Measurements from ENCODE around the gene SLCO3A1.

Gene SLCO3A1

DNA sequence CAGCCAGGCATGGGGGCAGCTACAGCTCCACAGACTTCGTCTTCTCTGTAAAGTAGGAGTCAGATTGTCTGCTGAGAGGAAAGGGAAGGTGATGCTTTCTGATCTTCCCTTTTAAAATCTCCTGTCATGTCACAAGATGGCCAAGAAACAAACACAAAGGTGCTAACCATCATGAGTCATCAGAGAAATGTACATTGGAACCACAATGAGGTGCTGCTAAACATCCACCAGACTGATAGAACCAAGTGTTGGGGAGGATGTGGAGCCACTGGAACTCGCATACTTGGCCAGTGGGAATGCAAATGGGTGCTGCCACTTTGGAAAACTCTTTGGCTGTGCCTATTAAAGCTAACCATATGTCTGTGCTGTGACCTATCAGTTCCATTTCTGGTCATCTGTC, 268.8 kb downstream of the SLCO3A1 start:
- no peak for DNase-seq (ENCODE audit: low read depth in 3 of 3)

DNA sequence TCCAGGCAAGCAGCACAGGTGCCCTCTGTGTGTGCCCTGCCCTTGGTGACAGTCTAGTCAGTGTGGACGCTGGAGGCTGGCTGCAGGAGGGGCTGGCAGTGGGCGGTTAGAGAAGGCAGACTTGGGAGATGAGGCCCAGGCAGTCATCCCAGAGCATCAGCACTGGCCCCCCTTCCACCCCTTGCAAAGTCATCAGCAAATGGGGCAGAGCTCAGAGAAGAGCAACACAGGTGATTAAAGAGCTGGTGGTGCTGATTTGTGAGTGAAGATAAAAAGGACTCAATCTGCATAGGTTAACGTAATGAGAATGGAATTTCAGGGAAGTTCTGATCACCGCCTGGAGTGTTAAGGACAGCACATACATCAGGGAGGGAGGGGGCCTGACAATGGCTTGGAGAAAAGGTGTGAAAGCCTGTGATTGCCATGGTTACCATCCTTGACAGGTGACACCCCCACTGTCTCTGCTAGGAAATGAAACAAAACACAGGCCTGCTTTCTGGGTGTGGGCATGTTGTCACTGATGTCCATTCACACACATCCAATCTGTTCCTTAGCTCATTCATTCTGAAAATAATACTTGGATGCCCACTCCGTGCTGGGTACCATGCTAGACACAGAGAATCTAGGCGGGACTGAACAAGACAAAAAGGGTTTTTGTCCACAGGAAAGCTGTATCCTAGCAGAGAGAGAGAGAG, 270.6 kb downstream of the SLCO3A1 start:
- no peak for DNase-seq (ENCODE audit: low read depth in 3 of 3)

DNA sequence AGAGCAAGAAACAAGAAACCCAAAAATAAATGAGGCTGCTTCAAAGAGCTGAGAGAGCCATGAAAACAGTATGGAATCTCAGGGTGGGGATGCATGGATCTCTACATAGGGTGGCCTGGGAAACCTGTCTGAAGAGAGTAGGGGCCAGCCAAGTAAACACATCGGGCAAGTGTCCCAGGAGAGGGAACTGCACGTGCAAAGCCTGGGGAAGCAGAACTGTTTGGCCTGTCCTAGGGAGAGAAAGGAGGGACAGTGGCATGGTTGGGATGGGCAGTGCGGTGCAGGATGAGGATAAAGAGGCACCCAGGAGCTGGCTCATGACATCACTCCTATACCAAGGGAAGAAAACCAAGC, 271.1 kb downstream of the SLCO3A1 start:
- DNase-seq (ENCODE audit: low read depth in 3 of 3): no peak

DNA sequence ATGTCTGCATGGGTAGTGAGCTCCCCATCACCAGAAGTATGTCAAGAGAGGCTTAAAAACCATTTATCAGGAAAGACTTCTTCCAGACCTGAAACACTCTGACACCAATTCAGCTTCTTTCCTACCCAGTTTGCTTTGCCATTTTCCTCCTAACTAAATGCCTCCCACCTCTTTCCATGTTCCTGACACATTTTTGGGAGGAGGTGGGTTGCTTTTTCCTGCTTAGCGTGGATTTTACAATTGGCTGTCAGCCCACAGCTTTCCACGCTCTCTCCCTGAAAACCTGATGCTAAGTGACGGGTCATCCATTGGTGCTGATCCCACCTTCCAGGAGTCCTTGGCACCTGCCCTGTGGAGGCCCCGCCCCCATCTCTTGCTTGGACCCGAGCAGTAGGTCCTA, 275.3 kb downstream of the SLCO3A1 start:
- DNase-seq (ENCODE audit: low read depth in 3 of 3): no peak

DNA sequence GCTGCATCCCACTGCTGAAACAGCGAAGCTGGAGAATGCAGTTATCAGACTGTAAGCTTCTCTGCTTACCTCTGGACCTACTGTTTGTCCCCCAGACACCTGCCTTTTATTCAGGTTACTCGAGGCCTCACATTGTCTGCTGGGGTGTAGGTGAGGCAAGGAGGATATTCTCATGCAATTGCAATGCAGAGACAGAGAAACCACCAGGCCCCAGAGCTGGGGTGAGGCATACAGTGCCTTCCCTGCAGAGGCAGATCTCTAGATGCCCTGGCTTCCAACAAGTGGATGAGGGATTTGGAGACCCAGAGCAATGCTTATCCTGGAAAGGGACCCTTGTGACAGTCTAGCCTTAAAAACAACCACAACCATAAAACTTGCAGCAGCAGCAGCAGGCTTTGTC, 276.7 kb downstream of the SLCO3A1 start:
- DNase-seq (ENCODE audit: low read depth in 3 of 3): no peak

DNA sequence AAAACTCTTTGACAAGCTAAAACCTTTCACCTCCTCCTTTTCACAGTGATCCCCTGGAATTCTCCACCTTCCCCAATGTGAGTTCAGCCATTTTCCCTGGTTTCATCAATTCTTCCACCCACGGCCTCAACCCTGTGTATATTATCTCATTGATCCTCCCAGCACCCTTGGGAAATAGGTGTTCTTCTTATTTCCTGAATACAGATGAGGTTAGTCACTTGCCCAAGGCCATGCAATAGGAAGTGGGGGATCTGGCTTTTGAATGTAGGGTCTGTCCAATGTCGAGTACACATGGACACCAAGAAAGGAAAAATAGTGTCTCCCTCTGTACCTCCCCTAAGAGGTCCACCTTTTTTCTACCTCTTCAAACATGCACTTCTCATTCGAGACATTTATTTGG, 277.4 kb downstream of the SLCO3A1 start:
- no peak for DNase-seq (ENCODE audit: low read depth in 3 of 3)

DNA sequence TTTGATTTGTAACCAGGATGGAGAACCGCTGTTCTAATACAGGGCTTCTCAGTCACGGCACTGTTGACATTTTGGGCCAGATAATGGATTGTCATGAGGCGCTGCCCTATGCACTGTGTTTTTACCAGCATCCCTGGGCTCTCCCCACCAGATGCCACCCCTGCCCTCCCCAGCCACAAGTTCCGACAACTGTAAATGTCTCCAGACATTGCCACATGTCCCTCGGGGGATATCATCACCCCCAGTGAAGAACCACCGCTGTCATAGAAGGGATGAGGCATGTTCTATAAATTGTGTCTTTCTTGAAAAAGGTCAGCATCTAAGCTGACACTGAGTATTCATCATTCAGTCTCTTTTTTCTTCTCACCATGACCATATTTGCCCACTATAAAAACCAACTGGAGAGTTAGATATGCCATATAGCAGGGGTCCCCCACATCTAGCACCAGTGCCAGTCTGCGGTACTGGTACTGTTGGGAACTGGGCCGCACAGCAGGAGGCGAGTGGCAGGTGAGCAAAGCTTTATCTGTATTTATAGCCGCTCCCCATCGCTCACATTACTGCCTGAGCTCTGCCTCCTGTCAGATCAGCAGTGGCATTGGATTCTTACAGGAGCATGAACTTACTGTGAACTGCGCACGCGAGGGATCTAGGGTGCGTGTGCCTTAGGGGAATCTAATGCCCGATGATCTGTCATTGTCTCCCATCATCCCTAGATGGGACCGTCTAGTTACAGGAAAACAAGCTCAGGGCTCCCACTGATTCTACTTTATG, 279.7 kb downstream of the SLCO3A1 start:
- no peak for DNase-seq (ENCODE audit: low read depth in 3 of 3)

DNA sequence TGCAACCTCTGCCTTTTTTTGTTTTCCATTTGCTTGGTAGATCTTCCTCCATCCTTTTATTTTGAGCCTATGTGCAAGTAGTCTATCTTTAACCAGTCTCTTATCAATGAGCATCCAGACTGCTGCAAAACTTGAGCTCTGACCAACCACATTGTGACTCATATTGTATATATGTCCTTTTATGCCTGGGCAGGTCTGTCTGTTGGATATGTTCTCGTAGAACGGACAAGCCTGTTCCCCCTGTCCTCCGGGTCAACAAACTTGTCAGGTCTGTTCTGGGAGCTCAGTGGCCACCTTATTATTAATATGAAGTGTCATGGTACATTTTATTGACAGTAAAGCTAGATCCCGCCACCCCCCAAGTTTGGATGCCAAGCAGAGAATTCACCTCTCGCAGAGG, 287.3 kb downstream of the SLCO3A1 start:
- no peak for DNase-seq (ENCODE audit: low read depth in 3 of 3)

DNA sequence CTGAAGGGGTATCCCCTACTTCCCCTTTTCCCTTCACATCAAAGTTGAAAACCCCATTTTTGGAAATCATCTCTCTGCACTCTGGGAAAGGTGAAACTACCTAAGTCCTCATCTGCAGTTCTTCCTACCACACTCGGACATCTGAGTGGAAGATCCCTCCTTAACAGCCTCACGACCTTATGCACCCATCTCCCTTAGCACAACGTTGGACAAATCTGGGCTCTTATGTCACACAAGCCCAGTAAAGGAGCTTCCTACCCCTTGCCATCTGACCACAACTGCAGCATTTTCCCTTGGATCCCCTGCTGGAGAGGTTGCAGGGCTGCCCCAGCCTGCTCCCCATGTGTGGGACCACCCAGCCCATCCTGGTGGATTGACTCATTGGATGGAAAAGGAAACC, 288.1 kb downstream of the SLCO3A1 start:
- no peak for DNase-seq (ENCODE audit: low read depth in 3 of 3)

DNA sequence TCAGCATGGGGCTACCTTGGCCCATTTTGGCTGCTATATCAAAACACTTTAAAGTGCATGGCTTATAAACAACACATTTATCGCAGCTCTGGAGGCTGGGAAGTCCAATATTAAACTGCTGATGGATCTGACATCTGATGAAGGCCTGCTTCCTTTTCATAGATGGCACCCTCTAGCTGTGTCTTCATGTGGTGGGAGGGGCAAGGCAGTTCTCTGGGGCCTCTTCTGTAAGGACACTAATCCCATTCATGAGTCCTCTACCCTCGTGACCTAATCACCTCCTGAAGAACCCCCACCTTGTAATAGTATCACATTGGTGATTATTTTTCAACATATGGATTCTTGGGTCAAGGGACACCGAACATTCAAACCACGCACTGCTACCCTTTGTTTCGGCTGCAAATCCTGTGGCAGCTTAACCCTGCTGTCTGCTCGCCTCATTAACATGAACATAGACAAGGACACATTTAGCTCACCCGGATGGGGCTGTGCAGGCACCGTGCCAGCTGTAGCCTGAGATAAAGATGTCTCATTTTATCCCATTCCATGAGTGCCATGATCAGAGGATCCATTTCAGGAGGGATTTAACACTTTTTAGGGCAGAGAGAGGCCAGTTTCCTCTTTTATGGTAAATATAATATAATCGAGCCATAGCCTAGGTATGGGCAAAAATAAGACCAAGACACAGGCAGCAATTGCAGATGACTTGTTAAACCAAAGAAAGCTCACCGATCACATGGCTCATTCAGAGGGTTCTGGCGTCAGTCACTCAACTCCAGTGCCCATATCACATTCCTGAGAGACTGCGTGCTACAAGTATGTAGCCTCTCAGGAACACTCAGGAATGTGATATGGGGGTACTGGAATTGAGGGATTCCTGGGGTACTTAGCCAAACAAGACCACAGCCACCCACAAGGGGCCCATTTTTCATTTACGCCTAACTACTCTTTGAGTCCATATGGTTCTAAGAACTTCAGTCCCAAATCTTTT, 289.0 kb downstream of the SLCO3A1 start:
- no peak for DNase-seq (ENCODE audit: low read depth in 3 of 3)

DNA sequence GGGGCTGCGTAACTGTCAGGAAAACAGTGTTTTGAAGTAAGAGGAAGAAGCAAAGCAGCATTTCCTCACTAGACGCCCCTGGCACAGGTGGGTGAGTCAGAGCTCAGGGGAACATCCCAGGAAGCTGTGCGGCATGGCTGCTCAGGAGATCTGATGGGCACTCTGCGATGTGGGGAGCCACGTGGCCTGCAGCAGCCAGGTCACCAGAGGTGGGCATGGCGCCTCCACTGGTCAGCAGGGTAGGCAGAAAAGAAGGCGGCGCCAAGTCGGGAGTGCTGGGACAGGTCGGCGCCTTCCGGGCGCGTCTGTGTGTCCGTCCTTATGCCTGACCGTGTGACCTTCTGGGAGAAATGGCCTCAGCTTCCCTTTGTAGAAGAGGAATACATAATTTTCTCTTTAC, 290.3 kb downstream of the SLCO3A1 start:
- no peak for DNase-seq (ENCODE audit: low read depth in 3 of 3)

DNA sequence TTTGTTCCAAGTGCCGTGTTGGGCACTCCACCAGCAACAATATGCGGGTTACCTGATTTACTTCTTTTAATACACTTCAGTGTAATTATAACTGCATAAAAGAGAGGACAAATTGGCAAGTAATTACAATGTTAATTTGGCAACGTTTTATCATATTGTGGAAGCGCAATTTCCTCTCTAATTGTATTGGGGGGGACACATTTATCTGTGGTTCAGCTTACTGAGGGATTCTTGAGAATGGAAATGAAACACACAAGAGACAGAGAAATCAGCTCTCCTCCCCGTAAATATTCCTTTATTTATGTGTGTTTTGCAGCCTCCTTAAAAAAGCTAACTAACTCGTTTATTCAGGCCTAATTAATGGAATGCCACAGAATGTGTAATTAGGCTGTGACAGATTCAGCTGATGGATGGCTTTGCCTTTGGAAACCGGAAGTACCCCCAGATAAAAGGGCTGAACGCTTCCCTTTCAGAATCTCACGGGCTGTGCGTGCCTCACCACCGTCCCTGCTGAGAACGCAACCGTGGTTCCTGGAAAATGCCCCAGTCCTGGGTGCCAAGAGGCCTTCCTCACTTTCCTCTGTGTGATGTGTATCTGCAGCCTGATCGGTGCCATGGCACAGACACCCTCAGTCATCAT, 293.1 kb downstream of the SLCO3A1 start:
- no peak for DNase-seq (ENCODE audit: low read depth in 3 of 3)

DNA sequence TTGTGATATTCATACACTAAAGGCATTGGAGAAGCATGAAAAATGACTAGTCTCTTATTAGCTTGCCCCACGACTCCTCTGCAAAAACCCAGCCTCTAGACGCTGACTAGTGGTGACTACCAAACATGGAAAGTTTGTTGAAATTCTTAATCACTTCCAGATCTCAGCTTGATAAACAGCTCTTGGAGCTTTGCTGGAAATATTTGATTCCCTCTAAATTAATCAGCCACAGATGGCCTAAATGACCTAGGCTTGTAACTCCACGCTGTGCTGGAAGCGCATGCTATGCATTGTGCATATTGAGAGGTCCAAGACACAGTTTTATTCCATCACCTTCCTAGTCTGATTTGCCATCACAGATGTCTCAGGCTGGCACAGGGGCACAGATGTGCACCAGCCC, 295.5 kb downstream of the SLCO3A1 start:
- no peak for DNase-seq (ENCODE audit: low read depth in 3 of 3)

DNA sequence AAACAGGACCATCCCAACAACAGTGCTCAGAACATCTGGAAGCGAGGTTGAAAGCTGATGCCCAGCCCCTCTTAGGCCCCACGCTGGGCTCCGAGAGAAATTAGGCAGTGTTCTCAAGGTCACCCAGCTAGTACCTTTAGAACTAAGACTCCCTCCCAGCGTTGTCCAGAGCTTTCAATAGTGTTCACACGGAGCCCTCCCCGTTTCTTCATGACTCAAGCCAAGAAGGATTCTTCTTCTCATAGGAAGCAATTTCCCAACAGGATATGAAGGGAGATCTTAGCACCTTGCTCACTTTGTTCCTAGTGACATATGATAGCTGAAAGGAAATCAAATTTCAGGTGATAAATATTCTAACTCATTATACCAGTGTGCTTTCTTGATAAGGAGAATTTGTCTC, 296.0 kb downstream of the SLCO3A1 start:
- no peak for DNase-seq (ENCODE audit: low read depth in 3 of 3)

DNA sequence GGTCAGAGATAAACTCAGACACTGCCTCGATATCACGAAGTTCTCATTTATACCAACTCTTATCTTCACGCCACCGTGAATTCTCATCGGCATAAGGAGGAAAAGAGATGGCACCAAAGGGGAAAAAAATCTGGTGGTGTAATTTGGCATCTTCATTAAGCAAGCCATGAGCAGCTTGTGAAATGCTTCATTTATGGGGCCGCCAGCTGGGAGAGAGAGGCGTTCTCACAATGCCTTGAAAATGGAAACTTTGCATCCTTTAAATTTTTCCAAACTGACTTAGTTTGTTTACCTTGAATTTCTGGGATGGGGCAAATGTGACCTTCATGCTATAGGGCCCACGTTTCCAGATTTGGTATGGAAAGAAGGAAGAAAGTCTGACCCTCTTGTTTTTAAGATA, 297.7 kb downstream of the SLCO3A1 start:
- DNase-seq (ENCODE audit: low read depth in 3 of 3): no peak

DNA sequence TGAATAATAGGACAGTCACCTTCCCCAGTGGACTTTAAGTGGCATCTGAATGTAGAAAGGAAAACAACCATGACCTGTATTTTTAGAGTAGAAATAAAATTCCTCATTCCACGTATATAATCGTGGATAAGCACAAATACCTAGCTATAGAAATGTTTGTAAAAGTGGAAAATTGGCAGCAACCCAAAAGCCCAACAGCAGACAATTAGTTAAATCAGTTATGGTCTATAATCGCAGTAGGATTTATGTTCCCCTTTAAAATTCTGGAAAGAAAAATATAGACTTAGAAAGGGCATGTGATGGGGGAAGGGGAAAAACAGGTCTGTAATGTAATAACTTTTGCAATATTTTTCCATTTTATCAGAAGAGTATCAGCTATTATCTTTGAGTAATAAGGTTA, 298.2 kb downstream of the SLCO3A1 start:
- no peak for DNase-seq (ENCODE audit: low read depth in 3 of 3)

DNA sequence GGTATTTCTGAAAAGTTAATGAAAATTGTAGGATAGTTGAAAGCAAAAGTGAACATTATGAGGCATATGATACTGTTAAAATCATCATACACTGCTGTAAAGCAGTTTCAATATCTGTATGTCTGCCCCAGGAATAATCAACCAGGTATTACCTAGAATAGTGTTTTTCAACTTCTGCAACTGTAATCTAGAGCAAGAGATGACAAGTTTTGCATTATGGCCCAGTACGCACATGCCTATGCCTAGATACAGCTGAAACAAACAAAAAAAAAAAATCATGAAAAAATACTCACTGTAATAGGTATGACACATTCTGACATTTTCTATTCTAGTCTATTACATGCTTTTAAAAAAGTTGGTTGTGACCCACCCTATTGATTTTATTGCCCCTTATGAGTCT, 299.5 kb downstream of the SLCO3A1 start:
- no peak for DNase-seq (ENCODE audit: low read depth in 3 of 3)

DNA sequence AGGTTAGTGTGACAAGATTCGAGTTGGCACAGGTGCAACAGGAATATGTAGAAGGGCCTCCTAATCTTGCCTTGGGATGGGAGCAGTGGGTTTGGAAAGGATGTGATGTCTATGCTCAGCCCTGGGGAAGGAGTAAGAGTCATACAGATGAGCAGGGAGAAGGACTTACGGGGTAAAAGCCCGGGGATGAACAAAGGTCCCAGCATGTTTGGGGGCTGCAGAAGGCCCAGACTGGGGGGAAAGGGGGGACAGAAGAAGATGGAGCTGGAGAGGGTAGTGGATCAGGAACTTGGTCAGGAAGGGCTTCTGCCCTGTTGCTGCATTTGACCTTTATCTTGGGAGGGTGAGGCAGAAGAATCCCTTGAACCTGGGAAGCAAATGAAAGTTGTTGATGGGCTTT, 300.1 kb downstream of the SLCO3A1 start:
- DNase-seq (ENCODE audit: low read depth in 3 of 3): no peak

DNA sequence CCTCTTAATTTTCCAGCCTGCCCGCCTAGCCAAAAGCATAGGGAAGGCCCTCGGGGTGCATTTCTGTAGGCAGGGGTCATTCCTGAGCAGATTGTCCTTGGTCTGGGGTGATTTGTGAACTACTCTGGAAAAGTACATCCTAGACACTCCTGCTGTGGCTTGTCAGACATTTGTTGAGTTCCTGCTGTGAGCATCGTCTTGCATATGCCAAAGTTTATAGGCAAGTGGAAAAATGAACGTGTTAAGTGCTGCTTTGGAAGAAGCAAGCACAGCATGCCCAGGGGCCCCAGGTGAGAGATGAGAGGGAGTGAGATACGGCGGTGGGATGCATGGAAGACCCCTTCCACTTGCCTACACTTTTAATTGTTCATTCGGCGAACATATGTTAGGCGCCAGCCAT, 302.4 kb downstream of the SLCO3A1 start:
- no peak for DNase-seq (ENCODE audit: low read depth in 3 of 3)

DNA sequence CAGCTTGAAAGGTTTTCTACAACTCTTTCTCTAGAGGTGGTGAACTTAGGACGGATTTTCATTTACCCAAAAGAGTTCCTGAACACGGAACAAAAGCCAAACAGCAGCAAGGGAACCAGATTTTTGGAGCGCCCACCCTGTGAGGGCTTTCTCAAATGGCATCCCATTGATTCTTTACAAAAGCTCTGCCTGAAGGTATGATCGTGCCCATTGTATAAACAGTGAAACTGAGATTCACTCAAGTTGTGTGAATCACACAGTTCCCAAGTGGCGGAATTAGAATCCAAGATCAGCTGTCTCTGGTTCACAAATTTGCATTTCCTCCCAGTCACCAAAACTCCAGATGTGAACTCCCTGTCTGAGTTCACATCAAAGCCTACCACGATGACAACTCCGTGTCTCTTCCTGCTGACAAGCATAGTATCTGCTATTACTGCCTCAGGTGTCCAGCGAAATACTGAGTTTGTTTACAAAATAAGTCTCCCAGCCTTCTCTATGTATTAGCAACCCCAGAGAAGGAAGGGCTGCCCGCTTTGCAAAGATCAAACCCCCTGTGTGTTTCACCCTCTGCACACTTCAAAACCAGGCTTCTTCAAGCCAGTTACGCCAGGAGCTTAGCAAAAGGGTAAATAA, 304.3 kb downstream of the SLCO3A1 start:
- DNase-seq (ENCODE audit: low read depth in 3 of 3): no peak

DNA sequence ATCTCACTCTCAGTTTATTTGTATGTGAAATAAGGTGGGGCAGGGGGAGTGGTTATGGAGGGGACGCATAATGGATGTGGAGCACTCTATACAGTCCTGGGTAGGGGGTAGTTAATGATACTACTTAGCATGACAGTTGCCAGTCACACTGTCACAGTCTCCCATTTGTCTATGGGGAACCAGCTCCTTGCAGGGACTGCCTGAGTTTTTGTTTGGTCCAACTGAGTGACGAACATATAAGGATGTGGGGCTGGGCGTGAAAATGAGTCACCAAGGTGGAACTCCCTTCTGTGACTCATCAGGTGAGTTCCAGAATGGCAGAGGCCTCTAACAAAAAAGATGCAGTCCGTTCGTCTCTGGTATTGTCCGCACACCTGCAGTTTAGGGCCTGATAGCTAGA, 304.9 kb downstream of the SLCO3A1 start:
- peak in 2 of 3 experiments; percentile 6 to 8 for DNase-seq (ENCODE audit: low read depth in 3 of 3)

DNA sequence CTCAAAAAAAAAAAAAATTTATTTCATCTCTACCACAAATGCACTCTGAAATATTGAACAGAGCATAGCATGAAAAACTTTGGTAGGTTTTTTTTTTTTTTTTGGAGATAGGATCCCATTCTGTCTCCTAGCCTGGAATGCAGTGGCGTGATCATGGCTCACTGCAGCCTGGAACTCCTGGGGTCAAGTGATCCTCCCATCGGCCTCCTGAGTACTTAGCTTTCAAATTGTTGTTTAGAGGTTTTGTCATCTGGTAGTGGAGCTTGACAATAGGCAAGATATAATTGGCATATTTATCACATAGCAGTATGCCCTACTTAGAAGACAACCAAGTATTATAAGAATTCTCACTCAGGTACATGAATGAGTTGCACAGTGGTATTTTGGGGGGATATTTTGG, 306.0 kb downstream of the SLCO3A1 start:
- no peak for DNase-seq (ENCODE audit: low read depth in 3 of 3)

Data from stimulated activated CD4-positive, alpha-beta T cell treated with anti-CD3 and anti-CD28 coated beads, TNF-alpha, amount 100 ng/mL, for 4 hours (primary cell).